Upper lobe of right lung (tissue), 1 donor: ENCODE data around the gene FAM240B. TPM values are rescaled to one million over a fixed set of nuclear protein-coding genes. Genes with fewer than 3 reads are reported as not detected.

ENCODE experiments used
- ATAC-seq: fragments of 200-7000 bp; cut with Tn5 transposase; one replicate; pipeline ENCODE4 v1.9.1; 2020; ENCODE audit warnings: mild to moderate bottlenecking, moderate library complexity
- DNase-seq: peaks from one replicate; pipeline ENCODE4 v3.0.0-alpha.2; 2020
- H3K27ac ChIP-seq: fragments of 200-600 bp; one replicate; pipeline ENCODE4 v1.8.0; 2022
- H3K27me3 ChIP-seq: fragments of 200-600 bp; one replicate; pipeline ENCODE4 v1.8.0; 2022; ENCODE audit warnings: mild to moderate bottlenecking
- H3K36me3 ChIP-seq: fragments of 200-600 bp; one replicate; pipeline ENCODE4 v1.8.0; 2022
- H3K4me1 ChIP-seq: fragments of 200-600 bp; one replicate; pipeline ENCODE4 v1.8.0; 2022
- H3K4me3 ChIP-seq: fragments of 200-600 bp; one replicate; pipeline ENCODE4 v1.8.0; 2022; ENCODE audit warnings: mild to moderate bottlenecking
- H3K9me3 ChIP-seq: fragments of 200-600 bp; one replicate; pipeline ENCODE4 v1.8.0; 2022
- CTCF ChIP-seq: fragments of 200-600 bp; IDR thresholded peaks from one replicate; pipeline ENCODE4 v1.8.0; 2022; ENCODE audit warnings: antibody characterized with exemption
- intact Hi-C: fragments of 100-400 bp; cut with DNase I; formaldehyde crosslinking; loops from one replicate; pipeline ENCODE4 v1.11.0; 2022
- total RNA-seq: library from RNA; stranded (reverse); fragmentation: NEBNext Ultra II Directional; extraction: Animal tissue kit (Norgen Biotek cat#: 25700); gene quantifications from one replicate; pipeline ENCODE4 v1.2.1, GENCODE V29; 2021
- donor health status: DM: no; HTN: yes; CAD: no; lungs with severe emphysema.

Gene FAM240B
- total RNA-seq, 1 donor from 2014 or later, result not detected

GRCh38 chr9:38747941-38748340 lies 28.0 kb upstream of the FAM240B start:
- H3K4me3 ChIP-seq, result no peak overlapping the region
- ATAC-seq (no peak), DNase-seq (no peak)
- TF ChIP-seq CTCF, result no peak
- H3K9me3 ChIP-seq, result no peaks in the 10 kb centered on the region
- no peaks in the 10 kb centered on the region for H3K36me3 ChIP-seq
- H3K27me3 ChIP-seq, result peaks cover 4% of the 10 kb centered on the region
- no peaks in the 10 kb centered on the region for H3K4me1 ChIP-seq
- no peak overlapping the region for H3K27ac ChIP-seq
- intact Hi-C loops, result no loop called here

GRCh38 chr9:38747067-38747466 lies 27.1 kb upstream of the FAM240B start:
- intact Hi-C loops, result no loop called here
- Histone ChIP-seq H3K4me3 (no peak overlapping the region), H3K27me3 (peaks cover 4% of the 10 kb centered on the region), H3K9me3 (no peaks in the 10 kb centered on the region), H3K36me3 (no peaks in the 10 kb centered on the region), H3K4me1 (no peaks in the 10 kb centered on the region), H3K27ac (no peak overlapping the region)
- DNase-seq, result no peak
- no peak for ATAC-seq
- no peak for TF ChIP-seq CTCF

DNA sequence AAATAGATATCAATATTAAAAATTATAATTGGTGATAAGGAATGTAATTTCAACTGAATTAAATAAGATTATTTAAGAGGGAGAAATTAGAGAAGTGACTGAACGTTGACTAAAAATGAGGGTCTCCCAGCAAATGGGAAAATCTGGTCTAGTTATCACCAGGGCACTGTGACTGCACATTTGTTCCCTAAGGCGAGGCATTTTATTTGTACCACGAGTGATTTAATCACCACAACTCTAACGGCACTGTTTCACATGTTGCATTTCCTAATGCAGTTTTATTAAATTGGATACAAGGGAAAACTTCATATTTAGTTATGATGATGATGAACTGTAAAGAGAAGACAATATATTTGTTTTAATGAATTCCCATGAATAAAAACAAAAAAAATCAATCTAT lies 26.4 kb upstream of the FAM240B start:
- H3K27ac ChIP-seq, result no peak overlapping the region
- H3K9me3 ChIP-seq, result no peaks in the 10 kb centered on the region
- H3K4me1 ChIP-seq, result no peaks in the 10 kb centered on the region
- no peak for TF ChIP-seq CTCF
- DNase-seq (no peak), ATAC-seq (no peak)
- H3K27me3 ChIP-seq, result peaks cover 4% of the 10 kb centered on the region
- H3K36me3 ChIP-seq, result no peaks in the 10 kb centered on the region
- intact Hi-C loops, result no loop called here
- no peak overlapping the region for H3K4me3 ChIP-seq

- no peaks in the 10 kb centered on the region for H3K9me3 ChIP-seq
- intact Hi-C loops, result no loop called here
- H3K4me3 ChIP-seq, result no peak overlapping the region
- H3K27me3 ChIP-seq, result peaks cover 4% of the 10 kb centered on the region
- ATAC-seq (peak; percentile 78), DNase-seq (no peak)
- no peak for TF ChIP-seq CTCF
- H3K36me3 ChIP-seq, result no peaks in the 10 kb centered on the region
- H3K4me1 ChIP-seq, result no peaks in the 10 kb centered on the region
- no peak overlapping the region for H3K27ac ChIP-seq
Measured at GRCh38 chr9:38744484-38744883, 24.6 kb upstream of the FAM240B start.

DNA sequence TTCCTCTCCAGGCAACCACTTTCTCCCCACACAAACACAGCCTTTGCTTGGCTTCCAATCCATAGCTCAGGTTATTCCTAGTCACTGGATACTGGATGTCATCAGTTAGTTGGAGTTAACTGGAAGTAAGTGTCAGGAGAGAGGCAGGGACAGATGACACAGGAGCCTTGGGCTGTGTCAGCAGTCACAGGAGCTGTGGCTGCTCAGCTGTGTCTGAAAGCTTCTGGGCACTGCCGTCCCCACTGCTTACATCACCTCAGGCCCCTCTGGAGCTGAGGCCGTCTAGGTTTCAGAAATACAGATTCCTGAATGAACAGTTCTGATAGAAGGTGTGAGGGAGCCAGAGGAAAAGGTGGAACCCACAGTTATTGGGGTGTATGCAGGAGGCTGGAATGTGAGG lies 17.3 kb upstream of the FAM240B start:
- no peak for DNase-seq
- no peaks in the 10 kb centered on the region for H3K9me3 ChIP-seq
- intact Hi-C loops, result no loop called here
- no peak overlapping the region for H3K4me3 ChIP-seq
- H3K27me3 ChIP-seq, result no peaks in the 10 kb centered on the region
- no peak for ATAC-seq
- H3K4me1 ChIP-seq, result no peaks in the 10 kb centered on the region
- no peaks in the 10 kb centered on the region for H3K36me3 ChIP-seq
- H3K27ac ChIP-seq, result no peak overlapping the region
- TF ChIP-seq CTCF, result no peak

GRCh38 chr9:38734831-38735230 lies 14.9 kb upstream of the FAM240B start:
- intact Hi-C loops, result no loop called here
- Histone ChIP-seq H3K36me3 (no peaks in the 10 kb centered on the region), H3K27ac (no peak overlapping the region), H3K27me3 (no peaks in the 10 kb centered on the region), H3K4me1 (no peaks in the 10 kb centered on the region), H3K9me3 (no peaks in the 10 kb centered on the region), H3K4me3 (no peak overlapping the region)
- no peak for TF ChIP-seq CTCF
- no peak for ATAC-seq
- no peak for DNase-seq
